ENCODE measurements around the gene LRRC61.

Gene LRRC61

GRCh38 chr7:150341263-150342120 lies 18.3 kb downstream of the LRRC61 start, which contains the start of gene RARRES2:
RARRES2 (minus strand) TSS chr7:150341629; CDS start chr7:150340609, 1,020 bp downstream.
- H3K4me1 ChIP-seq: peaks cover 0 to 35% (median 19%) of the 10 kb centered on the region in 4 donors
- DNase-seq: peak in 1 of 2 donors; percentile 44
- intact Hi-C loops (cut with DNase I; ENCODE audit: low total_unique reads): no loop called here

GRCh38 chr7:150342121-150342408 lies 18.9 kb downstream of the LRRC61 start:
- intact Hi-C loops (cut with DNase I; ENCODE audit: low total_unique reads): no loop called here
- Histone ChIP-seq H3K36me3 (peaks cover 0 to 11% (median 0%) of the 10 kb centered on the region in 3 donors), H3K4me1 (peaks cover 0 to 32% (median 18%) of the 10 kb centered on the region in 4 donors), H3K4me3 (peak overlapping the region; percentile 59 to 63), H3K27me3 (no peaks in the 10 kb centered on the region), H3K27ac (peak overlapping the region; percentile 71 to 90), H3K9me3 (no peaks in the 10 kb centered on the region)
- no peak for TF ChIP-seq CTCF (IDR thresholded peaks at IDR 0.05)
- no peak for DNase-seq

More at GRCh38 chr7:150341263-150342120, 18.3 kb downstream of the LRRC61 start, which contains the start of gene RARRES2:
- no peak for TF ChIP-seq CTCF (IDR thresholded peaks at IDR 0.05)
- H3K4me3 ChIP-seq: peak within 1 kb of the TSS; percentile 59 to 63
- H3K9me3 ChIP-seq: no peaks in the 10 kb centered on the region
- no peaks in the 10 kb centered on the region for H3K27me3 ChIP-seq
- H3K27ac ChIP-seq: peak within 1 kb of the TSS; percentile 71 to 90
- H3K36me3 ChIP-seq: peaks cover 0 to 15% (median 0%) of the 10 kb centered on the region in 3 donors

- no peak for TF ChIP-seq CTCF (IDR thresholded peaks at IDR 0.05)
- Histone ChIP-seq H3K36me3 (no peaks in the 10 kb centered on the region), H3K27me3 (no peaks in the 10 kb centered on the region), H3K9me3 (no peaks in the 10 kb centered on the region), H3K27ac (no peak overlapping the region), H3K4me1 (peaks cover 0 to 32% (median 18%) of the 10 kb centered on the region in 4 donors), H3K4me3 (no peak overlapping the region)
- intact Hi-C loops (cut with DNase I; ENCODE audit: low total_unique reads): no loop called here
- DNase-seq: no peak
These were observed 20.1 kb downstream of the LRRC61 start for GRCh38 chr7:150343225-150343624.

GRCh38 chr7:150344299-150344698 lies 21.1 kb downstream of the LRRC61 start:
- H3K36me3 ChIP-seq: no peaks in the 10 kb centered on the region
- no peak for TF ChIP-seq CTCF (IDR thresholded peaks at IDR 0.05)
- H3K9me3 ChIP-seq: no peaks in the 10 kb centered on the region
- H3K27me3 ChIP-seq: no peaks in the 10 kb centered on the region
- no peak overlapping the region for H3K27ac ChIP-seq
- intact Hi-C loops (cut with DNase I; ENCODE audit: low total_unique reads): no loop called here
- peaks cover 0 to 30% (median 17%) of the 10 kb centered on the region in 4 donors for H3K4me1 ChIP-seq
- H3K4me3 ChIP-seq: no peak overlapping the region
- DNase-seq: no peak

- no peak overlapping the region for H3K27ac ChIP-seq
- no peaks in the 10 kb centered on the region for H3K27me3 ChIP-seq
- no peak for TF ChIP-seq CTCF (IDR thresholded peaks at IDR 0.05)
- intact Hi-C loops (cut with DNase I; ENCODE audit: low total_unique reads): no loop called here
- H3K36me3 ChIP-seq: no peaks in the 10 kb centered on the region
- DNase-seq: no peak
- H3K9me3 ChIP-seq: no peaks in the 10 kb centered on the region
- H3K4me3 ChIP-seq: no peak overlapping the region
- H3K4me1 ChIP-seq: peaks cover 0 to 22% (median 11%) of the 10 kb centered on the region in 4 donors
These were observed 21.9 kb downstream of the LRRC61 start for GRCh38 chr7:150345012-150345411.

Measured in tibial artery (tissue), 4 donors.